Activated naive CD8-positive, alpha-beta T cell treated with anti-CD3 and anti-CD28 coated beads, Interleukin-2, amount 50 U/mL, for 24 hours (primary cell): ENCODE results near the gene ZNF385C.
"Not testable (repeated sequence)": the region's sequence is repeated elsewhere in the genome, so short reads cannot be mapped to it uniquely, and the experiment has no call there.

Experiments used
- ATAC-seq: fragments of 150-1000 bp; cut with Tn5 transposase; one replicate; pipeline ENCODE4 v1.10.0; 2021
- DNase-seq: peaks from one replicate; pipeline ENCODE4 v3.0.0; 2021
- H3K27ac Mint-ChIP-seq: one replicate; pipeline ENCODE4 v1.8.0; 2021; ENCODE audit warnings: mild to moderate bottlenecking, mixed read lengths
- H3K27me3 Mint-ChIP-seq: one replicate; pipeline ENCODE4 v1.8.0; 2021; ENCODE audit warnings: mixed read lengths
- H3K36me3 Mint-ChIP-seq: one replicate; pipeline ENCODE4 v1.8.0; 2021; ENCODE audit warnings: low read depth, mixed read lengths
- H3K4me1 Mint-ChIP-seq: one replicate; pipeline ENCODE4 v1.8.0; 2021; ENCODE audit warnings: mixed read lengths
- H3K4me3 Mint-ChIP-seq: one replicate; pipeline ENCODE4 v1.8.0; 2021; ENCODE audit warnings: mild to moderate bottlenecking, moderate library complexity, mixed read lengths
- H3K9me3 Mint-ChIP-seq: one replicate; pipeline ENCODE4 v1.8.0; 2021; ENCODE audit warnings: mixed read lengths

The ZNF385C gene

GRCh38 chr17:42023524-42024349 lies 74.5 kb downstream of the ZNF385C start:
- Mint-ChIP-seq H3K4me1 (peaks cover 35% of the 10 kb centered on the region), H3K9me3 (peaks cover 3% of the 10 kb centered on the region), H3K27ac (peak overlapping the region; percentile 39), H3K27me3 (no peaks in the 10 kb centered on the region), H3K4me3 (no peak overlapping the region), H3K36me3 (peaks cover 15% of the 10 kb centered on the region)
- ATAC-seq (no peak), DNase-seq (no peak)

DNA sequence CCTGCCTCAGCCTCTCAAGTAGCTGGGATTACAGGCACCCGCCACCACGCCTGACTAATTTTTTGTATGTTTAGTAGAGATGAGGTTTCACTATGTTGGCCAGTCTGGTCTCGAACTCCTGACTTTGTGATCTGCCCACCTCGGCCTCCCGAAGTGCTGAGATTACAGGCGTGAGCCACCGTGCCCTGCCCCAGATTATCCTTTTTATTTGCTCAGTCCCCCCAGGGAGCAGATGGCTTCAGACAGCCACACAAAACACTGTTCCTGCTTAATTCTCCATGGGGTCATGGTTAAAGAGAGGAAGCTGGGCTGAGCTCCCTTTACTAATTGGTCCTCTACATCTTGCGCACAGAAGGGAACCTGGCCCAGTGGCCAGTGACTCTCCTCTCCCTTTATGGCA lies 77.4 kb downstream of the ZNF385C start:
- Mint-ChIP-seq H3K4me1 (peaks cover 55% of the 10 kb centered on the region), H3K36me3 (peaks cover 23% of the 10 kb centered on the region), H3K27ac (peak overlapping the region; percentile 78), H3K4me3 (peak overlapping the region; percentile 91)
- not testable (repeated sequence) for H3K27me3 Mint-ChIP-seq, H3K9me3 Mint-ChIP-seq, ATAC-seq, DNase-seq

DNA sequence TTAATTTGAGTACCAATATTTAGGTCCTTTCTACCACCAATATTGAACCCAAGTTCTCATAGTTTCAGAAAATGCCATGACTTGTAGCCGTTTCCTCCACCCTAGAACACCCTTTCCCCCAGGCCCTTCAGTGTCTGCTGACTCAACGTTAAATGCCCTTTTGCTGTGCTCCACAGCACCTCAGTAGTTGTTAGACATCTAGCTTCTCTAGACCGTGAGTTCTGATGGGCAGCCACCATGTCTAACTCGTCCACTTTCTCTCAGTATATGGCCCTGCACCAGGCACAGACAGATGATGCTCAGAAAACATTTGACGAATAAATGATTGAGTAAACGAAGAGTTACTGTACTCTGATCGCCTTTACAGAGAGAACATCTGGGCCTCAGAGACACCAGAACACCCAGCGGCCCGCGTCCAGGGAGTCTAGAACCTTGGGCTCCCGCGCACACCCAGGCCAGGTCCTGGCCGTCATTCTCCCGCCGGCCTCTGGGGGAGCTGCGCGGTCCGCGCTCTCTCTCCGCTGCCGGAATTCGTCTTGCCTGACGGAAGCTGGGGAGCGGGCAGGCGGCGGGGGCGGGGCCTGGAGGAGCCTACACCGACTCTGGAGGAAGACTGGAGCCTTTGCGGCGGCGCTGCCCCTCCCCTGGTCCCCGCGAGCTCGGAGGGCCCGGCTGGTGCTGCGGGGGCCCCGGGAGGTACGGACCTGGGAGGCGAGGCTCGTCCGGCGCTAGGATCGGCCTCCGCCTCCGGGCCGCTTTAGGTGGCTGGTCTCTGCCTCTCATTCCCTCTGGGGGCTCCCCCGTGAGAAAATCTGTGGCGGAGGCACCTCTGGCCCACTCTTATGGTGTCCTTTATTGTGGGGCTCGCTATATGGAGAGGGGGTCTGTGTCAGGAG lies 78.5 kb downstream of the ZNF385C start, which contains the start of gene NKIRAS2:
Gene NKIRAS2 (plus strand): TSS at position 582 of the 896 bp plus-strand sequence. CDS start 1,488 bp downstream, outside the sequence.
- Mint-ChIP-seq H3K4me1 (peaks cover 63% of the 10 kb centered on the region), H3K36me3 (peaks cover 29% of the 10 kb centered on the region), H3K9me3 (peaks cover 3% of the 10 kb centered on the region), H3K27me3 (no peaks in the 10 kb centered on the region), H3K27ac (peak within 1 kb of the TSS; percentile 78), H3K4me3 (peak within 1 kb of the TSS; percentile 96)
- peak; percentile 96 for DNase-seq
- ATAC-seq: peak; percentile 79

DNA sequence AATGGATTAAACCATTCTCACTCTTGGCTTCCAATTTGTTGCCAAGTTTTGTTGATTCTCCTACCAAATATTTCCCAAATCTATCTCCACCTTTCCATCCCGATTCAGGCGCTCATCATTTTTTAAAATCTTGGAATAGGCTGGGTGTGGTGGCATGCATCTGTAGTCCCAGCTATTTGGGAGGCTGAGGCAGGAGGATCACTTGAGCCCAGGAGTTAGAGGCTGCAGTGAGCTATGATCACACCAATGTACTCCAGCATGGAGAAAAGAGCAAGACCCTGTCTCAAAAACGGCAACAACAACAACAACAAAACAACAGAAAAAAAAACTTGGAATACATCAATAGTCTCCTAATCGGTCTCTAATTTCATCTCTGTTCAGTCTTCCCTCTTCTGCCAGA lies 79.3 kb downstream of the ZNF385C start:
- Mint-ChIP-seq H3K27me3 (no peaks in the 10 kb centered on the region), H3K4me3 (peak overlapping the region; percentile 96)

GRCh38 chr17:42018339-42018738 lies 79.9 kb downstream of the ZNF385C start:
- DNase-seq (no peak), ATAC-seq (no peak)
- H3K4me1 Mint-ChIP-seq: peaks cover 58% of the 10 kb centered on the region
- peak overlapping the region; percentile 99 for H3K27ac Mint-ChIP-seq
- peak overlapping the region; percentile 96 for H3K4me3 Mint-ChIP-seq
- peaks cover 25% of the 10 kb centered on the region for H3K36me3 Mint-ChIP-seq
- peaks cover 3% of the 10 kb centered on the region for H3K9me3 Mint-ChIP-seq
- no peaks in the 10 kb centered on the region for H3K27me3 Mint-ChIP-seq

More for the DNA sequence above, 79.3 kb downstream of the ZNF385C start:
- Mint-ChIP-seq H3K27ac (no peak overlapping the region), H3K9me3 (peaks cover 3% of the 10 kb centered on the region), H3K4me1 (peaks cover 56% of the 10 kb centered on the region), H3K36me3 (peaks cover 23% of the 10 kb centered on the region)
- DNase-seq (no peak), ATAC-seq (no peak)

GRCh38 chr17:42017866-42018200 lies 80.4 kb downstream of the ZNF385C start:
- DNase-seq: peak; percentile 28
- peaks cover 28% of the 10 kb centered on the region for H3K36me3 Mint-ChIP-seq
- H3K4me3 Mint-ChIP-seq: peak overlapping the region; percentile 96
- peaks cover 3% of the 10 kb centered on the region for H3K9me3 Mint-ChIP-seq
- H3K27me3 Mint-ChIP-seq: no peaks in the 10 kb centered on the region
- peak; percentile 5 for ATAC-seq
- H3K4me1 Mint-ChIP-seq: peaks cover 61% of the 10 kb centered on the region
- H3K27ac Mint-ChIP-seq: peak overlapping the region; percentile 99

- H3K9me3 Mint-ChIP-seq: peaks cover 3% of the 10 kb centered on the region
- H3K27me3 Mint-ChIP-seq: no peaks in the 10 kb centered on the region
- H3K36me3 Mint-ChIP-seq: peaks cover 26% of the 10 kb centered on the region
- peak within 1 kb of the TSS; percentile 96 for H3K4me3 Mint-ChIP-seq
- peaks cover 65% of the 10 kb centered on the region for H3K4me1 Mint-ChIP-seq
- ATAC-seq (peak; percentile 92), DNase-seq (peak; percentile 91)
- peak within 1 kb of the TSS; percentile 99 for H3K27ac Mint-ChIP-seq
These were observed 81.1 kb downstream of the ZNF385C start, which contains the start of gene DNAJC7 for GRCh38 chr17:42016941-42017865. TSS of gene DNAJC7 (minus strand) at chr17:42017439. CDS start at chr17:42017416, 23 bp downstream.

- DNase-seq (no peak), ATAC-seq (no peak)
- Mint-ChIP-seq H3K27ac (peak overlapping the region; percentile 99), H3K27me3 (no peaks in the 10 kb centered on the region), H3K9me3 (peaks cover 3% of the 10 kb centered on the region), H3K36me3 (peaks cover 23% of the 10 kb centered on the region), H3K4me3 (peak overlapping the region; percentile 96), H3K4me1 (peaks cover 71% of the 10 kb centered on the region)
These were observed 81.9 kb downstream of the ZNF385C start for GRCh38 chr17:42016411-42016831.

DNA sequence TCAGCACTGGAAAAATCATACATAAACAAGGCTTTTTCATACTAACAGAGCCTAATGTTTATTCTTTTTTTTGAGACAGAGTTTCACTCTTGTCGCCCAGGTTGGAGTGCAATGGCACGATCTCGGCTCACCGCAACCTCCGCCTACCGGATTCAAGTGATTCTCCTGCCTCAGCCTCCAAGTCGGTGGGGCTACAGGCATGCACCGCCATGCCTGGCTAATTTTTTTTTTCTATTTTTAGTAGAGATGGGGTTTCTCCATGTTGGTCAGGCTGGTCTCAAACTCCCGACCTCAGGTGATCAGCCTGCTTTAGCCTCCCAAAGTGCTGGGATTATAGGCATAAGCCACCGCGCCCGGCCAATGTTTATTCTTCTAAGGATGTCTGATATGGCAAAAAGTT lies 84.5 kb downstream of the ZNF385C start:
- not testable (repeated sequence) for H3K27ac Mint-ChIP-seq, DNase-seq, H3K9me3 Mint-ChIP-seq, ATAC-seq, H3K27me3 Mint-ChIP-seq, H3K4me3 Mint-ChIP-seq
- Mint-ChIP-seq H3K4me1 (peaks cover 69% of the 10 kb centered on the region), H3K36me3 (peaks cover 27% of the 10 kb centered on the region)

DNA sequence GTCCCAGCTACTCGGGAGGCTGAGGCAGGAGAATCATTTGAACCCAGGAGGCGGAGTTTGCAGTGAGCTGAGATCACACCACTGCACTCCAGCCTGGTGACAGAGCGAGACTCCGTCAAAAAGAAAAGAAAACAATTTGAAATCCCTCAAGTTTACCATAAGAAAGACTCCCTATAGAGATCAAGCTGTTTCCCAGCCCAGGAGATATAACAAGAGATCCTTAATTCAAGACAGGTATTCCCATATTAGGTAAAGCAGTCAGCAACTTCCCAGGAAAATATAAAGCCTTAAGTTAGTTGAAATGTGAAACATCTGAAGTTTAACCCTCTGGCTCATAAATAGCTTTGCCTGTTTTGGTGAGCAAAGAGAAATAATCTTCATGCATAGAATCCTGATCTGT lies 85.9 kb downstream of the ZNF385C start:
- not testable (repeated sequence) for H3K27ac Mint-ChIP-seq
- H3K4me1 Mint-ChIP-seq: peaks cover 58% of the 10 kb centered on the region

GRCh38 chr17:42010898-42011516 lies 87.3 kb downstream of the ZNF385C start:
- no peak for DNase-seq
- H3K36me3 Mint-ChIP-seq: peaks cover 23% of the 10 kb centered on the region
- no peak for ATAC-seq
- H3K4me3 Mint-ChIP-seq: no peak overlapping the region
- H3K4me1 Mint-ChIP-seq: peaks cover 53% of the 10 kb centered on the region
- no peaks in the 10 kb centered on the region for H3K9me3 Mint-ChIP-seq
- no peak overlapping the region for H3K27ac Mint-ChIP-seq
- no peaks in the 10 kb centered on the region for H3K27me3 Mint-ChIP-seq

More for the DNA sequence above, 85.9 kb downstream of the ZNF385C start:
- H3K9me3 Mint-ChIP-seq, ATAC-seq, DNase-seq, H3K27me3 Mint-ChIP-seq, H3K4me3 Mint-ChIP-seq: not testable (repeated sequence)
- peaks cover 27% of the 10 kb centered on the region for H3K36me3 Mint-ChIP-seq

DNA sequence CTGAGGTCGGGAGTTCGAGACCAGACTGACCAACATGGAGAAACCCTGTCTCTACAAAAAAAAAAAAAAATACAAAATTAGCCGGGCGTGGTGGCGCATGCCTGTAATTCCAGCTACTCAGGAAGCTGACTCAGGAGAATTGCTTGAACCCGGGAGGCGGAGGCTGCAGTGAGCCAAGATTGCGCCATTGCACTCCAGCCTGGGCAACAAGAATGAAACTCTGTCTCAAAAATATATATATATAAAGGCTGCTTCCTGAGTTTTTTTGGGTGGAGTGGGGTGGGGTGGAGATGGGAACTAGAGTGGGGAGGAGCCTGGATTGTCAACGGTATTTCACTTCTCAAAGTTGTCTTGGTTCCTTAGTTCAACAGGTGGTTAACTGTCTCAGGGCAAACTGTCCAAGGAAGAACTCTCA lies 88.0 kb downstream of the ZNF385C start:
- H3K4me3 Mint-ChIP-seq, H3K9me3 Mint-ChIP-seq, DNase-seq, H3K27ac Mint-ChIP-seq, ATAC-seq, H3K27me3 Mint-ChIP-seq: not testable (repeated sequence)
- Mint-ChIP-seq H3K4me1 (peaks cover 50% of the 10 kb centered on the region), H3K36me3 (peaks cover 19% of the 10 kb centered on the region)

- no peaks in the 10 kb centered on the region for H3K9me3 Mint-ChIP-seq
- no peak for DNase-seq
- no peak overlapping the region for H3K4me3 Mint-ChIP-seq
- H3K27me3 Mint-ChIP-seq: no peaks in the 10 kb centered on the region
- peaks cover 18% of the 10 kb centered on the region for H3K36me3 Mint-ChIP-seq
- peaks cover 45% of the 10 kb centered on the region for H3K4me1 Mint-ChIP-seq
- no peak overlapping the region for H3K27ac Mint-ChIP-seq
- no peak for ATAC-seq
These were observed 89.1 kb downstream of the ZNF385C start for GRCh38 chr17:42009170-42009569.
